Immature natural killer cell (primary cell): ENCODE measurements around the gene SCNN1G. TPM values are rescaled to one million over a fixed set of nuclear protein-coding genes. Genes with fewer than 3 reads are reported as not detected.
"Not testable (repeated sequence)": the region's sequence is repeated elsewhere in the genome, so short reads cannot be mapped to it uniquely, and the experiment has no call there.

ENCODE experiments used
- DNase-seq, 3 donors: peaks; one replicate each; pipeline ENCODE4 v3.0.0; 2022; ENCODE audit warnings: mixed read lengths in 1 of 3
- H3K27ac Mint-ChIP-seq, 6 donors: one replicate each; pipeline ENCODE4 v1.8.0; 2020; ENCODE audit warnings: mixed read lengths in 6 of 6, mild to moderate bottlenecking in 5 of 6, inconsistent platforms in 4 of 6, moderate library complexity in 3 of 6
- H3K27me3 Mint-ChIP-seq, 3 donors: one replicate each; pipeline ENCODE4 v1.8.0; 2020 to 2021; ENCODE audit warnings: low read depth in 3 of 3, mild to moderate bottlenecking in 3 of 3, mixed read lengths in 3 of 3, moderate library complexity in 3 of 3, inconsistent platforms in 1 of 3
- H3K36me3 Mint-ChIP-seq, 3 donors: one replicate each; pipeline ENCODE4 v1.8.0; 2020; ENCODE audit warnings: mixed read lengths in 3 of 3, inconsistent platforms in 2 of 3, mild to moderate bottlenecking in 2 of 3
- H3K4me1 Mint-ChIP-seq, 2 donors: one replicate each; pipeline ENCODE4 v1.8.0; 2020; ENCODE audit warnings: inconsistent platforms in 2 of 2, mild to moderate bottlenecking in 2 of 2, mixed read lengths in 2 of 2, moderate library complexity in 1 of 2
- H3K4me3 Mint-ChIP-seq, 5 donors: one replicate each; pipeline ENCODE4 v1.8.0; 2020; ENCODE audit warnings: mild to moderate bottlenecking in 5 of 5, mixed read lengths in 5 of 5, inconsistent platforms in 3 of 5, moderate library complexity in 3 of 5
- H3K9me3 Mint-ChIP-seq, 6 donors: one replicate each; pipeline ENCODE4 v1.8.0; 2020; ENCODE audit warnings: mild to moderate bottlenecking in 6 of 6, mixed read lengths in 6 of 6, inconsistent platforms in 4 of 6, moderate library complexity in 3 of 6
- polyA plus RNA-seq, 3 donors: library from polyadenylated mRNA; unstranded; fragments of 300-500 nt; fragmentation: Illumina TruSeq; gene quantifications; one replicate each; pipeline ENCODE4 v1.2.3, GENCODE V29; 2021

The SCNN1G gene
- polyA plus RNA-seq, 3 donors from 2014 or later = not detected

DNA sequence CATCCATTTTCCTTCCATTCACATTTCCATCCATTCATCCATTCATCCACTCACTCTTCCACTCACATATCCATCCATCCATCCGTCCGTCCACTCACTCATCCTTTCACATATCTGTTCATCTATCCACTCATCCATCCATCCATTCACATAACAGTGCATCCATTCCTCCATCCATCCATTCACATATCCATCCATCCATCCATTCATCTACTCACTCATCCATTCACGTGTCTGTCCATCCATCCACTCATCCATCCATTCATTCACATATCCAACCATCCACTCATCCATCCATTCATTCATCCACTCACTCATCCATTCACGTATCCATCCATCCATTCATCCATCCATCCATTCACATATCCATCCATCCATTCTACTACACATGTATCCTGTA is 42.6 kb downstream of the SCNN1G start:
- no peak overlapping the region for H3K4me3 Mint-ChIP-seq
- no peaks in the 10 kb centered on the region for H3K36me3 Mint-ChIP-seq
- DNase-seq = no peak
- H3K27ac Mint-ChIP-seq = no peak overlapping the region
- H3K27me3 Mint-ChIP-seq = peaks cover 0 to 3% (median 0%) of the 10 kb centered on the region in 3 donors
- H3K9me3 Mint-ChIP-seq = peaks cover 0 to 2% (median 0%) of the 10 kb centered on the region in 6 donors
- no peaks in the 10 kb centered on the region for H3K4me1 Mint-ChIP-seq

DNA sequence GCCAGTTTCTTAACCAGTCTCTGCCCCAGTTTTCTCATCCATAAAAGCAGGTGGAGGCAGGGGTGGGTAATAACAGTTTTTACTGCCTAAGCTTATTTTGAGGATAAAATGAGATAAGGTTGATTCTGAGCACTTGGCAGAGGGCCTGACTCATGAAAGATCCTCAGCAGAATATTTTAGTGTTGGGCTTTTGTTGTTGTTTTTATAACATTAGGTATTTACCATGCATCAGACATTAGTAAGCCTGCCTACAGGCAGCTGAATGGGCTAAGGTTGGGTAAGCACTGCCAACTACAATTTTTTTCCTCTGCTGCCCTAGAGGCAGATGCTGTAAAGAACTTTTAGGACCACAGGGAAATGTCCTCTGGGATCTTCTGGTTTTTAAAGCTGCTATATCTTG is 43.1 kb downstream of the SCNN1G start:
- Mint-ChIP-seq H3K36me3 (no peaks in the 10 kb centered on the region), H3K27ac (no peak overlapping the region), H3K9me3 (peaks cover 0 to 2% (median 0%) of the 10 kb centered on the region in 6 donors), H3K27me3 (peaks cover 0 to 2% (median 0%) of the 10 kb centered on the region in 3 donors), H3K4me1 (no peaks in the 10 kb centered on the region), H3K4me3 (no peak overlapping the region)
- no peak for DNase-seq

DNA sequence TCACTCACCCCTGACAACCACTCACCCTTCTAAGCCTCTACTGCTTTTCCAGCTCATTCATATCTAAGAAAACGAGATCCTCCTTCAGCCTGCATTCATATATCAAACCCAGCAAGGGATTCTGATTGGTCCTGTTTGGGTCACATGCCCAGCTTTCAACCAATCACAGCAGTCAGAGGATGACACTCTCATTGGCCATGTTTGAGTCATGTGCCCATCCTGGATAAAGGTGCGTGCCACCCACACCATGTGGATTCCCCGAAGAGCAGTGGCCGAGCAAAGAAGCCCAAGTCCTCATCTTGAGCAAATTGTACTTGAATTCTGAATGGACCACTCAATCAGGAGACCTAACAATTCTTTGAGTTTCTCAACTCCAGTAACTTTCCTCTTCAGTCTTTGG is 45.0 kb downstream of the SCNN1G start:
- DNase-seq = no peak
- no peak overlapping the region for H3K27ac Mint-ChIP-seq
- H3K9me3 Mint-ChIP-seq = peaks cover 0 to 2% (median 0%) of the 10 kb centered on the region in 6 donors
- no peak overlapping the region for H3K4me3 Mint-ChIP-seq
- H3K4me1 Mint-ChIP-seq = no peaks in the 10 kb centered on the region
- peaks cover 0 to 3% (median 2%) of the 10 kb centered on the region in 3 donors for H3K27me3 Mint-ChIP-seq
- H3K36me3 Mint-ChIP-seq = no peaks in the 10 kb centered on the region

DNA sequence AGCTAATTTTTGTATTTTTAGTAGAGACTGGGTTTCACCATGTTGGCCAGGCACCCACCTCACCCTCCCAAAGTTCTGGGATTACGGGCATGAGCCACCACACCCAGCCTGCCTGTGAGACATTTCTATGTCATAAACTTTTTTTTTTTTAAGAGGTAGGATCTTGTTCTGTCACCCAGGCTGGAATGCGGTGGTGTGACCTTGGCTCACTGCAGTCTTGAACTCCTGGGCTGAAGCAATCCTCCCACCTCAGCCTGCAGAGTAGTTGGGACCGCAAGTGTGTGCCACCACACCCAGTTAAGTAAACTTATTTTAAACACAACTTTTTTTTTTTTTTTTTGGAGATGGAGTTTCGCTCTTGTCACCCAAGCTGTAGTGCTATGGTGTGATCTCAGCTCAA is 47.2 kb downstream of the SCNN1G start:
- Mint-ChIP-seq H3K27ac (no peak overlapping the region), H3K4me1 (no peaks in the 10 kb centered on the region), H3K27me3 (peaks cover 1 to 4% (median 2%) of the 10 kb centered on the region in 3 donors), H3K36me3 (no peaks in the 10 kb centered on the region), H3K9me3 (peaks cover 0 to 2% (median 0%) of the 10 kb centered on the region in 6 donors), H3K4me3 (no peak overlapping the region)
- no peak for DNase-seq

DNA sequence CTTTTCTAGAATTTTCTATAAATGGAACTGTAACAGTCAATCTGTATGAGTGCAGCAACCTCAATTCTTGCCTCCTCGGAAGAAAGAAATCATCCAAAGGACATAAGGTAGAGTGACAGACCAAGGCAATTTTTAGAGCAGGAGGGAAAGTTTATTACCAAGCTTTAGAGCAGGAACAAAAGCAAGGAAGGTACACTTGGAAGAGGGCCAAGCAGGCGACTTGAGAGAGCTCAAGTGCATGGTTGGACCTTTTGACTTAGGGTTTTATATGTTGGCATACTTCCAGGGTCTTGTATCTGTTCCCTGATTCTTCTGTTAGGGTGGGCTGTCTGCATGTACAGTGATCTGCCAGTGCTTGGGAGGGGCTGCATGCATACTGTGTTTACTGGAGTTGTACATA is 50.3 kb downstream of the SCNN1G start:
- no peak for DNase-seq
- H3K4me1 Mint-ChIP-seq = no peaks in the 10 kb centered on the region
- H3K27ac Mint-ChIP-seq = no peak overlapping the region
- peaks cover 1 to 7% (median 4%) of the 10 kb centered on the region in 3 donors for H3K27me3 Mint-ChIP-seq
- H3K36me3 Mint-ChIP-seq = no peaks in the 10 kb centered on the region
- peaks cover 0 to 2% (median 0%) of the 10 kb centered on the region in 6 donors for H3K9me3 Mint-ChIP-seq
- no peak overlapping the region for H3K4me3 Mint-ChIP-seq

DNA sequence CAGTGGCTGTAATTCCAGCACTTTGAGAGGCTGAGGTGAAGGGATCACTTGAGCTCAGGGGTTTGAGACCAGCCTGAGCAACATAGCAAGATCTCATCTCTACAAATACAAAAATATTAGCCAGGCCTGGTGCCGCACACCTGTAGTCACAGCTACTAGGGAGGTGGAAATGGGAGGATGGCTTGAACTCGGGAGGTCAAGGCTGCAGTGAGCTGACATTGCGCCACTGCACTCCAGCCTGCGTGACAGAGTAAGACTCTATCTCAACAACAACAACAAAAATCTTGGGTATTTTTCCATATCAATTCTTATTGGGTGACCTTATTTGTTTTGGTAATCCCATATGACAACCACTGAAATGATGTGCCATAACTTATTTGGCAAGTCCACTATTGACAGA is 52.6 kb downstream of the SCNN1G start:
- Mint-ChIP-seq H3K4me1 (no peaks in the 10 kb centered on the region), H3K27ac (no peak overlapping the region), H3K9me3 (peaks cover 0 to 3% (median 0%) of the 10 kb centered on the region in 6 donors)

DNA sequence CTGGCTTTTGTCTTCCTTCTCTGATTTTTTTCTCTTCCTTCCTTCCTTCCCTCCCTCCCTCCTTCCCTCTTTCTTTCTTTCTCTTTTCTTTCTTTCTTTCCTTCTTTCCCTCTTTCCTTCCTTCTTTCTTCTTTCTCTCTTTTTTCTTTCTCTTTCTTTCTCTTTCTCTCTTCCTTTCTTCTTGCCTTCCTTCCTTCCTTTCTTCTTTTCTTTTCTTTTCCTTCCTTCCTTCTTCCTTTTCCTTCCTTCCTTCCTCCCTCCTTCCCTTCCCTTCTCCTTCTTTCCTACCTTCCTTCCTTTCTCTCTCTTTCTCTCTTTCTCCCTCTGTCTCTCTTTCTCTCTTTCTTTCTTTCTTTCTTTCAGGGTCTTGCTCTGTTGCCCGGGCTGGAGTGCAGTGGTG is 54.4 kb downstream of the SCNN1G start:
- H3K27ac Mint-ChIP-seq = no peak overlapping the region
- no peaks in the 10 kb centered on the region for H3K4me1 Mint-ChIP-seq
- H3K9me3 Mint-ChIP-seq = peaks cover 0 to 3% (median 0%) of the 10 kb centered on the region in 6 donors
- DNase-seq = no peak
- H3K36me3 Mint-ChIP-seq = no peaks in the 10 kb centered on the region
- peaks cover 1 to 7% (median 3%) of the 10 kb centered on the region in 3 donors for H3K27me3 Mint-ChIP-seq
- no peak overlapping the region for H3K4me3 Mint-ChIP-seq

More for the DNA sequence above, 52.6 kb downstream of the SCNN1G start:
- H3K27me3 Mint-ChIP-seq = peaks cover 1 to 9% (median 3%) of the 10 kb centered on the region in 3 donors
- DNase-seq = no peak
- no peak overlapping the region for H3K4me3 Mint-ChIP-seq
- no peaks in the 10 kb centered on the region for H3K36me3 Mint-ChIP-seq

DNA sequence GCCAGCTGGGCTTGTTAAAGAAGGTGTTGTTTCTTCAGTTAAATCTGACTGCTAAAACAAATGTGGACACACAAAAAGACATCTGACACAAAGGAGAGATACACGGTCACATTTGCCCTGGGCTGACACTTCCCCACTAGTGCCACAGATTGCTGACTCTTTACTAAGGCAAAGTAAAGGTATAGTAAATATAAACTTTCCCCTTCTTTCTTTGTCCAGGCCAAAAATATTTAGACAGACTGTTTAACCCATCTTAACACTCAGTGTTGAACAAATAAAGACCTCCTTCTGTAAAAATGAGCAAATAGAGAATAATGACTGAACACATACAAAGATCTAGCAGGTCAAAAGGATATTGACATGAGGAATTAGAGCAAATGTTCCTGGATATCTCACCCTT is 58.4 kb downstream of the SCNN1G start:
- no peaks in the 10 kb centered on the region for H3K36me3 Mint-ChIP-seq
- DNase-seq = no peak
- H3K4me1 Mint-ChIP-seq = no peaks in the 10 kb centered on the region
- H3K9me3 Mint-ChIP-seq = peaks cover 0 to 5% (median 0%) of the 10 kb centered on the region in 6 donors
- no peak overlapping the region for H3K4me3 Mint-ChIP-seq
- H3K27ac Mint-ChIP-seq = no peak overlapping the region
- peaks cover 0 to 8% (median 2%) of the 10 kb centered on the region in 3 donors for H3K27me3 Mint-ChIP-seq

DNA sequence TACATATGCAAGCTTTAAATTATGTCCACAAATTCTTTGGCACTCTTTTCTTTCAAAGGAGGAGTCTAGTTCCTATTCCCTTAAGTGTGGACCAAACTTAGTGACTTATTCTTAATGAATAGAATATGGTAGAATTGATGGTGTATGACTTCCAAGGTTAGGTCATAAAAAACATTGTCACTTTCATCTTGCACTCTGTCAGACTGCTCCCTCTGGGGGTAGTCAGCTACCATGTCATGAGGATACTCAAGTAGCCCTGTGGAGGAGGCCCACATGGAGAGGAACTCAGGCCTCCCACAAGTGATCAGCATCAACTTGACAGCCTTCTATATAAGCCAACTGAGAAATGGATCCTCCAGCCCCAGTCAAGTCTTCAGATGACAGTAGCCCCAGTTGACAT is 61.6 kb downstream of the SCNN1G start:
- Mint-ChIP-seq H3K36me3 (no peaks in the 10 kb centered on the region), H3K4me1 (no peaks in the 10 kb centered on the region), H3K27ac (no peak overlapping the region), H3K4me3 (no peak overlapping the region), H3K27me3 (peaks cover 2 to 7% (median 3%) of the 10 kb centered on the region in 3 donors), H3K9me3 (peaks cover 0 to 4% (median 0%) of the 10 kb centered on the region in 6 donors)
- DNase-seq = no peak

DNA sequence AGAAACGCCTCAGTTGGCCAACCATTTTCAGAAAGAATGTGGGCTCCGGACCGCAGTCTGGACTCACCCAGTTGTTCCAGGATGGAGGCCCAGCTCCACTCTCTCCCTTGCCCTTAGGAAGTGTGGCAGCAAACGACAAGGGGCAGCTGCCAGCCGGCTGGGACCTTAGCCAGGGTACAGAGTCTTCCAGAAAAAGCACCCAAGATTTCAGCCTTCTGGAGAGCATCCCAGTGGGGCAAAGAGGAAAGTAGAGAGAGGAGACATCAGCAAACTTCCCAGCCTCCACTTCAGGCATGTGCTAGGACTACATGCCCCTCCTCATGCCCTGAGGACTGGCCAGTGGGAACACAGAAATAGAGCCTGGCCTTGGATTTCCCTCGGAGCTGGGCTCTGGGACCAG is 62.7 kb downstream of the SCNN1G start:
- H3K27ac Mint-ChIP-seq = no peak overlapping the region
- DNase-seq = no peak
- H3K9me3 Mint-ChIP-seq = peaks cover 0 to 5% (median 0%) of the 10 kb centered on the region in 6 donors
- no peak overlapping the region for H3K4me3 Mint-ChIP-seq
- H3K4me1 Mint-ChIP-seq = no peaks in the 10 kb centered on the region
- H3K27me3 Mint-ChIP-seq = peaks cover 0 to 10% (median 3%) of the 10 kb centered on the region in 3 donors
- H3K36me3 Mint-ChIP-seq = no peaks in the 10 kb centered on the region

DNA sequence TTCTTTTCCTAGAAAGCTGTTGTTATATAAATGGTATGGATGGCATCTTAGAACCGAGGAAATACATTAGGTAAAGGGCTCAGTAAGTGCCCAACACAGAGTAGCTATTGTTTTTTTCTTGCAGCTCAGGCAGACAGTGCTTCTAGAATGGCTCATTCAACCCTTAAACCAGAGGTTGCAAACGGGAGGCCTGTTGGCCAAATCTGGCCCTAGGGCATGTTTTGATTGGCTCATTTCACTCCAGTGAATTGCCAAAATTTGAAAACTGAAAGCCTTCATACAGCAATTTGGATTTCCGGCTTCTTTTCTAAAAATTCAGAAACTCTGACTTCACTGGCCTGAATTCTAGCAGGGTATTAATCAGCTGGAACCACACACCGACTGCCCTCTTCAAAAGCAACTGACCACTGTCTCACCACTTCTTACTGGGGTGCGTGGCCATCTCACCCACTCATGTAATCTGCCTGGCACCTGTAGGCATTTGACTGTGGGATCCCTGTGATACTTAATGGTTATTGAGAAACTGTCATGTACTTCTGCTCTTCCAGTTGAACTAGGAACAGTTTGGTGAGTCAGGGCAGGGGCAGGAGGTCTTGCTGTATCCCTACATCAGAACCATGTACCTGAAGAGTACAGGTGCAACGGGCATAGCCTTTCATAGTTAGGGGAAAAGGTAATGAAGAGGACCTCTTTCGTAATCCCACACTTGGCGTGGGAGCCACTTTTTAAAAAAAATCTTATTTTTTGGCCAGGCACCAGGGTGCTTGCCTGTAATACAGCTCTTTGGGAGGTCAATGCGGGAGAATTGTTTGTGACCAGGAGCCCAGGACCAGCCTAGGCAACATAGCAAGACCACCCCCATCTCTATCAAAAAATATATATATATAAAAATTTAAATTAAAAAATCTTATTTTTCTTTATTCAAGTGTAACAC is 66.0 kb downstream of the SCNN1G start:
- Mint-ChIP-seq H3K4me3 (no peak overlapping the region), H3K27me3 (peaks cover 0 to 8% (median 3%) of the 10 kb centered on the region in 3 donors)

DNA sequence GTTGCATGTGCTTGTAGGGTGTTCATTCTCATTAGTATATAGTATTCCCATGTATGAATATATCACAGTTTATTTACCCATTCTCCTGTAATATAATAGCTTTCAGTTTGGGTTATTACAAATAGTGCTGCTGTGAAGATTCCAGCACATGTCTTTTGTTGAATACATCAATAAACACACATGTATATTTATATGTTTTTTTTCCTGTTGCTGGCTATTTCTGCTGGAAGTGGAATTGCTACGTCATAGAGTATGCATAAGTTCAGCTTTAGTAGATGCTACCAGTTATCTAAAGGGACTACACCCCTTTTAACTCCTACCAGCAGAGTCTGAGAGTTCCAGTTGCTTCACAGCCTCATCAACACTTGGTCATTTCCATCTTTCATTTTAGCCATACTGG is 67.3 kb downstream of the SCNN1G start:
- DNase-seq = no peak
- no peak overlapping the region for H3K27ac Mint-ChIP-seq
- H3K4me3 Mint-ChIP-seq = no peak overlapping the region
- no peaks in the 10 kb centered on the region for H3K4me1 Mint-ChIP-seq
- H3K36me3 Mint-ChIP-seq = no peaks in the 10 kb centered on the region
- peaks cover 0 to 3% (median 0%) of the 10 kb centered on the region in 6 donors for H3K9me3 Mint-ChIP-seq
- H3K27me3 Mint-ChIP-seq = peaks cover 0 to 6% (median 3%) of the 10 kb centered on the region in 3 donors

More for the DNA sequence above, 66.0 kb downstream of the SCNN1G start:
- Mint-ChIP-seq H3K36me3 (no peaks in the 10 kb centered on the region), H3K27ac (no peak overlapping the region), H3K4me1 (no peaks in the 10 kb centered on the region), H3K9me3 (peaks cover 0 to 5% (median 0%) of the 10 kb centered on the region in 6 donors)
- no peak for DNase-seq

DNA sequence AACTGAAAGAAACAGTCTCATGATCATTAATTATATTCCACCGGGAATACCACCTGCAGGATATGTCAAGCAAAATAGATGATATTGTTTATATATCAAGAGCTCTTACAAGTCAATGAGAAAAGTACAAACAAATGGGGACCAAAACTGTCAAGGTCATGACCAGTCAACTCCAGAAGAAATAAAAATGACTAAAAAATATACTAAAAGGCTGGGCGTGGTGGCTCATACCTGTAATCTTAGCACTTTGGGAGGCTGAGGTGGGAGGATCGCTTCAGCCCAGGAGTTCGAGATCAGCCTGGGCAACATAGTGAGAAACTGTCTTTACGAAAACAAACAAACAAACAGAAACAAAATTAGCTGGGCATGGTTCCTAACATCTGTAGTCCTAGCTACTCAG is 69.8 kb downstream of the SCNN1G start:
- no peak for DNase-seq
- no peak overlapping the region for H3K27ac Mint-ChIP-seq
- H3K4me3 Mint-ChIP-seq = no peak overlapping the region

DNA sequence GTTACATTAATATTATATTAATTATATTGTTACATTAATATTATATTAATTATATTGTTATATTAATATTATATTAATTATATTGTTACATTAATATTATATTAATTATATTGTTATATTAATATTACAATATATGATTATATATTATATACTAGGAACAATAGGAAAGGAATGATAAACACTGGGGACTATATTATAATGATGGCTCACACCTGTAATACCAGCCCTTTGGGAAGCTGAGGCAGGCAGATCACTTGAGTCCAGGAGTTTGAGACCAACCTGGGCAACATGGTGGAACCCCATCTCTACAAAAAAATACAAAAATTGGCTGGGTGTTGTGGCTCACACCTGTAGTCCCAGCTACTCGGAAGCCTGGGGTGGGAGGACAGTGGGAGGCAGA is 71.1 kb downstream of the SCNN1G start:
- not testable (repeated sequence) for H3K4me1 Mint-ChIP-seq, H3K27ac Mint-ChIP-seq, H3K9me3 Mint-ChIP-seq, DNase-seq, H3K27me3 Mint-ChIP-seq, H3K4me3 Mint-ChIP-seq, H3K36me3 Mint-ChIP-seq

More for the DNA sequence above, 69.8 kb downstream of the SCNN1G start:
- no peaks in the 10 kb centered on the region for H3K36me3 Mint-ChIP-seq
- H3K27me3 Mint-ChIP-seq = peaks cover 0 to 4% (median 3%) of the 10 kb centered on the region in 3 donors
- peaks cover 0 to 5% (median 0%) of the 10 kb centered on the region in 6 donors for H3K9me3 Mint-ChIP-seq
- no peaks in the 10 kb centered on the region for H3K4me1 Mint-ChIP-seq
